ENCODE results near the gene LRGUK. TPM values are rescaled to one million over a fixed set of nuclear protein-coding genes. Genes with fewer than 3 reads are reported as not detected.

LRGUK gene
- total and polyA plus RNA-seq, 2 donors (not counting 3 experiments of a cell fraction or from before 2014, with no cell fraction given), result 0.10 to 0.11 TPM

DNA sequence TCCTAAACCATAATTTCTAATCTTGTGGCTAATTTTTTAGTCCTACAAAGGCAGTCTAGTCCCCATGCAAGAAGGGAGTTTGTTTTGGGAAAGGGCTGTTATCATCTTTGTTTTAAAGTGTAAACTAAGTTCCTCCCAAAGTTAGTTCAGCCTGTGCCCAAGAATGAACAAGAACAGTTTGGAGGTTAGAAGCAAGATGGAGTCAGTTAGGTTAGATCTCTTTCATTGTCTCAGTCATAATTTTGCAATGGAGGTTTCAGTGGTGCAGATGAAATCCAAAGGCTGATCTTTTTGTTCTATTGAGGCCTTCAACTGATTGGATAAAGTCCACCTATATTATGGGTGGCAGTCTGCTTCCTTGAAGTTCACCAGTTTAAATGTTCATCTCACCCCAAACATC lies 68.1 kb downstream of the LRGUK start:
- BruUV-seq (replicated peaks), result no TSS peak
- no peak for DNase-seq (ENCODE audit: low read depth, low spot score)
- no peaks in the 10 kb centered on the region for H4K20me1 ChIP-seq (replicated peaks; ENCODE audit: control insufficient read depth, extremely low read depth, insufficient read depth, low read length)
- no peaks in the 10 kb centered on the region for H3K36me3 ChIP-seq (ENCODE audit: control insufficient read depth in 2 of 2, extremely low read depth in 1 of 2, insufficient read depth in 2 of 2, low read length in 2 of 2)
- FAIRE-seq, result no peak
- POLR2A ChIA-PET, result no interaction called here
- peaks cover 2 to 8% of the 10 kb centered on the region in 2 experiments for H3K27me3 ChIP-seq (ENCODE audit: control insufficient read depth in 2 of 2, insufficient read depth in 2 of 2, low read length in 2 of 2)
- H3K9ac ChIP-seq (replicated peaks; ENCODE audit: extremely low read depth, insufficient read depth, low read length), result no peak overlapping the region
- no peak for TF ChIP-seq FOS (IDR thresholded peaks at IDR 0.05; ENCODE audit: borderline replicate concordance, insufficient read depth, low read length)
- CTCF ChIA-PET, result no interaction called here
- dilution Hi-C loops (cut with MboI; ENCODE audit: extremely low pct_ligation_motif_present, low sequenced_read_pairs), result no loop called here
- H2AFZ ChIP-seq (ENCODE audit: low read depth, low read length), result no peak overlapping the region
- no peak overlapping the region for H3K4me2 ChIP-seq (ENCODE audit: insufficient read depth, low read length)
- no peak overlapping the region for H3K27ac ChIP-seq (ENCODE audit: insufficient read depth, low read depth, low read length)
- H3K9me1 ChIP-seq (replicated peaks; ENCODE audit: control insufficient read depth, extremely low read depth, insufficient read depth, low read length), result no peaks in the 10 kb centered on the region
- no peak overlapping the region for H3K4me3 ChIP-seq (replicated peaks in 1 of 3; ENCODE audit: insufficient read depth in 1 of 3, low read depth in 1 of 3, low read length in 3 of 3)
- no peaks in the 10 kb centered on the region for H3K4me1 ChIP-seq (ENCODE audit: control insufficient read depth, extremely low read depth, insufficient read depth, low read length)
- no peaks in the 10 kb centered on the region for H3K79me2 ChIP-seq (ENCODE audit: control insufficient read depth, insufficient read depth, low read length)
- intact Hi-C loops (cut with micrococcal nuclease), result no loop called here
- no peaks in the 10 kb centered on the region for H3K9me3 ChIP-seq (replicated peaks; ENCODE audit: control insufficient read depth, insufficient read depth, low read length)

DNA sequence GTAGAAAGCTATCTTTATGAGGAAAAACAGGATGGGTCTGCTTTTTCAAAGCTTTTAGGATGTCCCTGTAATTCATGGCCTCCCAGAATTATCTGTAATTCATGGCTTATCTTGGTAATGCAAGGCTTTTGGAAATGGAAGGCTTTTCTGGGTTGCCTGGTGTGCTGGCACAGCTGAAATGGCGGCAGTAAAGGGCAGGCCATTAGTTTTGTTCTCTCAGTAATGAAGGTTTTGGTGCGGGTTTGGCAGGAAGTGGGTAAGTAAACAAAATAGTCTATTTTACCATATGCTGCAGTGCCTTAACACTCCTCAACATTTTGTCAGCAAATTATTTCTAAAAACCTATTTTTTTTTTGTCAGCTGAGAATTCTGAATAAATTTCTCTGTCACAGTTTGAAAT lies 69.3 kb downstream of the LRGUK start:
- DNase-seq (ENCODE audit: low read depth, low spot score), result no peak
- Histone ChIP-seq H3K27ac (ENCODE audit: insufficient read depth, low read depth, low read length) (no peak overlapping the region), H3K9ac (replicated peaks; ENCODE audit: extremely low read depth, insufficient read depth, low read length) (no peak overlapping the region), H2AFZ (ENCODE audit: low read depth, low read length) (no peak overlapping the region), H3K36me3 (ENCODE audit: control insufficient read depth in 2 of 2, extremely low read depth in 1 of 2, insufficient read depth in 2 of 2, low read length in 2 of 2) (no peaks in the 10 kb centered on the region), H3K9me1 (replicated peaks; ENCODE audit: control insufficient read depth, extremely low read depth, insufficient read depth, low read length) (no peaks in the 10 kb centered on the region), H3K79me2 (ENCODE audit: control insufficient read depth, insufficient read depth, low read length) (no peaks in the 10 kb centered on the region), H3K27me3 (ENCODE audit: control insufficient read depth in 2 of 2, insufficient read depth in 2 of 2, low read length in 2 of 2) (peaks cover 2 to 8% of the 10 kb centered on the region in 2 experiments), H3K9me3 (replicated peaks; ENCODE audit: control insufficient read depth, insufficient read depth, low read length) (no peaks in the 10 kb centered on the region), H3K4me3 (replicated peaks in 1 of 3; ENCODE audit: insufficient read depth in 1 of 3, low read depth in 1 of 3, low read length in 3 of 3) (no peak overlapping the region), H3K4me2 (ENCODE audit: insufficient read depth, low read length) (no peak overlapping the region), H3K4me1 (ENCODE audit: control insufficient read depth, extremely low read depth, insufficient read depth, low read length) (no peaks in the 10 kb centered on the region), H4K20me1 (replicated peaks; ENCODE audit: control insufficient read depth, extremely low read depth, insufficient read depth, low read length) (no peaks in the 10 kb centered on the region)
- FAIRE-seq, result no peak
- intact Hi-C loops (cut with micrococcal nuclease) (no loop called here), dilution Hi-C loops (cut with MboI; ENCODE audit: extremely low pct_ligation_motif_present, low sequenced_read_pairs) (no loop called here)
- ChIA-PET POLR2A (no interaction called here), CTCF (no interaction called here)
- no TSS peak for BruUV-seq (replicated peaks)
- TF ChIP-seq POLR2A (IDR thresholded peaks at IDR 0.05; ENCODE audit: low read depth, low read length) (no peak), MYC (IDR thresholded peaks at IDR 0.05; ENCODE audit: low read depth, low read length) (no peak), EZH2 (IDR thresholded peaks at IDR 0.05; ENCODE audit: borderline replicate concordance, low read depth, low read length, severe bottlenecking) (no peak), POLR2AphosphoS5 (IDR thresholded peaks at IDR 0.05; ENCODE audit: insufficient read depth, low read depth, low read length) (no peak), GATA2 (IDR thresholded peaks at IDR 0.05; ENCODE audit: insufficient read depth, insufficient read length, low read depth, low read length) (no peak), JUN (IDR thresholded peaks at IDR 0.05; ENCODE audit: borderline replicate concordance, insufficient read depth, insufficient read length, low read depth) (no peak), FOS (IDR thresholded peaks at IDR 0.05; ENCODE audit: borderline replicate concordance, insufficient read depth, low read length) (no peak)
- TF ChIP-seq, protein P1, sequence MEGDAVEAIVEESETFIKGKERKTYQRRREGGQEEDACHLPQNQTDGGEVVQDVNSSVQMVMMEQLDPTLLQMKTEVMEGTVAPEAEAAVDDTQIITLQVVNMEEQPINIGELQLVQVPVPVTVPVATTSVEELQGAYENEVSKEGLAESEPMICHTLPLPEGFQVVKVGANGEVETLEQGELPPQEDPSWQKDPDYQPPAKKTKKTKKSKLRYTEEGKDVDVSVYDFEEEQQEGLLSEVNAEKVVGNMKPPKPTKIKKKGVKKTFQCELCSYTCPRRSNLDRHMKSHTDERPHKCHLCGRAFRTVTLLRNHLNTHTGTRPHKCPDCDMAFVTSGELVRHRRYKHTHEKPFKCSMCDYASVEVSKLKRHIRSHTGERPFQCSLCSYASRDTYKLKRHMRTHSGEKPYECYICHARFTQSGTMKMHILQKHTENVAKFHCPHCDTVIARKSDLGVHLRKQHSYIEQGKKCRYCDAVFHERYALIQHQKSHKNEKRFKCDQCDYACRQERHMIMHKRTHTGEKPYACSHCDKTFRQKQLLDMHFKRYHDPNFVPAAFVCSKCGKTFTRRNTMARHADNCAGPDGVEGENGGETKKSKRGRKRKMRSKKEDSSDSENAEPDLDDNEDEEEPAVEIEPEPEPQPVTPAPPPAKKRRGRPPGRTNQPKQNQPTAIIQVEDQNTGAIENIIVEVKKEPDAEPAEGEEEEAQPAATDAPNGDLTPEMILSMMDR (IDR thresholded peaks at IDR 0.05; ENCODE audit: extremely low read depth in 1 of 2, insufficient read depth in 1 of 2, low read depth in 1 of 2, low read length in 2 of 2), result no peak
- TF ChIP-seq, protein P2, sequence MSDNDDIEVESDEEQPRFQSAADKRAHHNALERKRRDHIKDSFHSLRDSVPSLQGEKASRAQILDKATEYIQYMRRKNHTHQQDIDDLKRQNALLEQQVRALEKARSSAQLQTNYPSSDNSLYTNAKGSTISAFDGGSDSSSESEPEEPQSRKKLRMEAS (IDR thresholded peaks at IDR 0.05; ENCODE audit: insufficient read depth, insufficient read length), result no peak
